ENCODE results near the gene ZNF483. TPM values are rescaled to one million over a fixed set of nuclear protein-coding genes. Genes with fewer than 3 reads are reported as not detected.

Gene ZNF483
- total RNA-seq, 1 donor from 2014 or later, result 5.2 TPM

DNA sequence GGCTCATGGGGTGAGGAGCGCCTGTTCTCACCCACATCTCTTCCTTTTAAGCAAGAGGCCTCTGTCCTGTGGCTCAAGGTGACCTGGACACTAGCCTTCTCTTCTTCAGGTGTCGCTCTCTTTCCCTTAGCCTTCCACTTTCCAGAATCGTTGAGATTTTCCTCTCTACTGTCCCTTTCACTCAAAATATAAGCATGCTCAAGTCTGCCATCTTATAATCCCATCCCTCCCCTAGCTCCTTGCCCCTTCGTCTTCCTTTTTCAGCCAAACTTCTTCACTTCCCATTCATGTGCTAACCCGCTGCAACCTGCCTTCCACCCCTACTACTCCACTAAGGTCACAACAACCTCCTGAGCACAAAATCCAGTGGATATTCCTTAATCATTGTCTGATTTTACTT lies 61.4 kb downstream of the ZNF483 start:
- Histone ChIP-seq H3K36me3 (ENCODE audit: control insufficient read depth, insufficient read depth, low read length) (peaks cover 1% of the 10 kb centered on the region), H3K4me3 (ENCODE audit: low read depth, low read length) (no peak overlapping the region), H3K27me3 (ENCODE audit: control insufficient read depth, insufficient read depth, low read length) (no peaks in the 10 kb centered on the region)
- TF ChIP-seq, protein P1, sequence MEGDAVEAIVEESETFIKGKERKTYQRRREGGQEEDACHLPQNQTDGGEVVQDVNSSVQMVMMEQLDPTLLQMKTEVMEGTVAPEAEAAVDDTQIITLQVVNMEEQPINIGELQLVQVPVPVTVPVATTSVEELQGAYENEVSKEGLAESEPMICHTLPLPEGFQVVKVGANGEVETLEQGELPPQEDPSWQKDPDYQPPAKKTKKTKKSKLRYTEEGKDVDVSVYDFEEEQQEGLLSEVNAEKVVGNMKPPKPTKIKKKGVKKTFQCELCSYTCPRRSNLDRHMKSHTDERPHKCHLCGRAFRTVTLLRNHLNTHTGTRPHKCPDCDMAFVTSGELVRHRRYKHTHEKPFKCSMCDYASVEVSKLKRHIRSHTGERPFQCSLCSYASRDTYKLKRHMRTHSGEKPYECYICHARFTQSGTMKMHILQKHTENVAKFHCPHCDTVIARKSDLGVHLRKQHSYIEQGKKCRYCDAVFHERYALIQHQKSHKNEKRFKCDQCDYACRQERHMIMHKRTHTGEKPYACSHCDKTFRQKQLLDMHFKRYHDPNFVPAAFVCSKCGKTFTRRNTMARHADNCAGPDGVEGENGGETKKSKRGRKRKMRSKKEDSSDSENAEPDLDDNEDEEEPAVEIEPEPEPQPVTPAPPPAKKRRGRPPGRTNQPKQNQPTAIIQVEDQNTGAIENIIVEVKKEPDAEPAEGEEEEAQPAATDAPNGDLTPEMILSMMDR (IDR thresholded peaks at IDR 0.05; ENCODE audit: insufficient read depth, low read length, poor library complexity, severe bottlenecking), result no peak
- DNase-seq (ENCODE audit: low read depth), result no peak

DNA sequence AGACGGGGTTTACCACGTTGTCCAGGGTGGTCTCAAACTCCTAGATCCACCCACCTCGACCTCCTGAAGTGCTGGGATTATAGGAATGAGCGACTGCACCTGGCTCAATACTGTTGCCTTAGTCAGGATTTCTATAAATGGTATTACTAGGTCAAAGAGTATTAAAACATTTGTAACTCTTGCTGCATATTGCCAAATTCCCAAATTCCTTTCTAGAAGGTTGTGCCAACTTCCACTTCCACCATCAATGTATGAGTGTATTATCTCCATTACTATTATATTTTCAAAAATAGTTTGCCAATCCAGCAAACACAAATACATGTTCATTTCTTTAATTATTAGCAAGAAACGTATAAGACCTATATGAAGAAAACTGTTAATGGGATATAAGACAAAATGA lies 63.9 kb downstream of the ZNF483 start:
- H3K36me3 ChIP-seq (ENCODE audit: control insufficient read depth, insufficient read depth, low read length), result no peaks in the 10 kb centered on the region
- no peak for DNase-seq (ENCODE audit: low read depth)
- TF ChIP-seq, protein P1 (IDR thresholded peaks at IDR 0.05; ENCODE audit: insufficient read depth, low read length, poor library complexity, severe bottlenecking), result no peak
- H3K4me3 ChIP-seq (ENCODE audit: low read depth, low read length), result no peak overlapping the region
- no peaks in the 10 kb centered on the region for H3K27me3 ChIP-seq (ENCODE audit: control insufficient read depth, insufficient read depth, low read length)

DNA sequence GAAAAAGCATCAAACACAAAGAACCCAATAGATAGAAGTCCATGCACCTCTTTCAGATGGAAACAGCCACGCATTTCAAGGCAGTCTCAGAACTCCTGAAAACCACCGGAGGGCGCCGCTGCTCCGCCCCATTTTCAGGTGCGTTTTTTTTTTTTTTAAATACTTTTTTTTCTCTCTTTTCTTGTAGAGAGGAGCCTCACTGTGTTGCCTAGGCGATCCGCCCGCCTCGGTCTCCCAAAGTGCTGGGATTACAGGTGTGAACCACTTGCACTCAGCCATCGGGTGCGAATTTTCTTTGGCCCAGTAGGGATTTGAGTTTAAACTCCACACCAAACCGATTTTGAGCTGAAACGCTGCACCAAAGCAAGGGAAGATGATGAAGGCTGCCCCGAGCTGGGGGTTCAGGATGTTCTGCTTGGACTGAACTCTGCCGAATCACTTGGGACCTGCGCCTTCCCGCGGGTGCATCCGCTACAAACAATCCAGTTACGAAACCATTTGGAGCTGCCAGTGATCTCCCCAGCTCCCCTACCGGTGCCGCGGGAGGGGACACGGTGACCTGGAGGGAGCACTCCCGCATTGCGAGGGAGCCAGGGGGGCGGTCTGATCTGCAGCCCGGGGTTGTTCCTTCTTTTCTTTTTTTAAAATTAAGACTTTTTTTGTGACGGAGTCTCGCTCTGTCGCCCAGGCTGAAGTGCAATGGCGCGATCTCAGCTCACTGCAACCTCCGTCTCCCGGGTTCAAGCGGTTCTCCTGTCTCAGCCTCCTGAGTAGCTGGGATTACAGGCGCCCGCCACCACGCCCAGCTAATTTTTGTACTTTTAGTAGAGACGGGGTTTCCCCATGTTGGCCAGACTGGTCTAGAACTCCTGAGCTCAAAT lies 73.1 kb downstream of the ZNF483 start:
- DNase-seq (ENCODE audit: low read depth), result no peak
- Histone ChIP-seq H3K4me3 (ENCODE audit: low read depth, low read length) (peak overlapping the region; percentile 54), H3K27me3 (ENCODE audit: control insufficient read depth, insufficient read depth, low read length) (no peaks in the 10 kb centered on the region), H3K36me3 (ENCODE audit: control insufficient read depth, insufficient read depth, low read length) (peaks cover 4% of the 10 kb centered on the region)
- TF ChIP-seq, protein P1 (IDR thresholded peaks at IDR 0.05; ENCODE audit: insufficient read depth, low read length, poor library complexity, severe bottlenecking), result peak; percentile 82

DNA sequence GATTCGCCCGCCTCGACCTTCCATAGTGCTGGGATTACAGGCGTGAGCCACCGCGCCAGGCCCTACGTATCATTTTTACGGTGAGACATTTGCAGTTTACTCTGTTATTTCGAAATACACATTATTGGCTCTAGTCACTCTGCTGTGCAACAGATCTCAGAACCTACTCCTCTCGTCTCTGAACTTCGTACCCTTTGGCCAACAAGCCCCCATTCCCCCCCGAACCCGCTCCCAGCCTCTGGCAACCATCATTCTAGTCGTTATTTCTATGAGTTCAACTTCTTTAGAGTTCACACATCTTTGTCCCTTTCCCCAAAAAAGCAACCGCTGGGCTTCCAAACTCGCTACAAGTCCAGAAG lies 73.7 kb downstream of the ZNF483 start:
- Histone ChIP-seq H3K4me3 (ENCODE audit: low read depth, low read length) (peak overlapping the region; percentile 54), H3K36me3 (ENCODE audit: control insufficient read depth, insufficient read depth, low read length) (peaks cover 4% of the 10 kb centered on the region), H3K27me3 (ENCODE audit: control insufficient read depth, insufficient read depth, low read length) (no peaks in the 10 kb centered on the region)
- TF ChIP-seq, protein P1 (IDR thresholded peaks at IDR 0.05; ENCODE audit: insufficient read depth, low read length, poor library complexity, severe bottlenecking), result no peak
- no peak for DNase-seq (ENCODE audit: low read depth)

DNA sequence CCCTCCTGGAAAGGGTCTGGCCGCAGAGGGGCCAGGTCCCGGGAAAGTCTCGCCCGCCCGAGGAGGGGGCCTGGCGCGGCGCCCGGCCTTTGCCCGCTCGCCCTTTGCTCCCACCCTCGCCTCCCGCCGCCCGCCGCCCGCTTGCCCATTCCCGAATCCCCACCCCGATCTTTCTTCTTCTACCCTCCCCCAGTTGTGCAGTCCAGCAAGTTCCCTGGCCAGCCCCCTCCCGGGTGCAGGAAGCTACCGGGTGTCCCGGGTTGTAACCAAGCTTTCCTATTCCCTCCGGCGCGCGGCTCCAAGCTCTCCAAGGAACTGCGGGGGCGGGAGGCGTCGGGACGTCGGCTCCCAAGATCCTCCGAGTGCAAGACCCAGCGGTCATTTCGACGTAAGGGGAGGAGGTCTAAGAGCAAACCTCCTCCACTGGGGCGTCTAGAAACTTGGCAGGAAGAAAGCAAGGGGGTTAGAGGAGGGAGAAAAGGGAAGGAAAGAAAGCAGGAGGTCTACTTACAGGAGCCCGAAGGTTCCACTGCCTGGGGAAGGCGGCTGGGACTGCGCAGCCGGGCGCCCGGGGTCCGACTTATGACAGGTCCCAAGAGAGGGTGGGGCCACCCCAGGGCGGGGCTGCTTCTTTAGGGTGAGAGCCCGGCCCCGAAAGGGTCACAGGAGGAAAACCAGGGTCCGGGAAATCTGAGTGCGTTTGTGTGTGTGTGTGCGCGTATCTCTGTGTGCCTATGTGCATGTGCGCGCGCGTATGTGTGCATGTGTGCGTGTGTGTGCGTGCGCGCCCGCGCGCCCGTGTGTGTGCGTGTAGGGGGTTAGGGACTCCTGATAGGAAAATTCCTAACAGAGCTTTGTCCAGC lies 74.3 kb downstream of the ZNF483 start, which contains the start of gene PTGR1:
TSS of gene PTGR1 (minus strand) at position 556 of the 863 bp plus-strand sequence. CDS start 2,225 bp downstream, outside the sequence.
- Histone ChIP-seq H3K36me3 (ENCODE audit: control insufficient read depth, insufficient read depth, low read length) (peaks cover 4% of the 10 kb centered on the region), H3K4me3 (ENCODE audit: low read depth, low read length) (peak within 1 kb of the TSS; percentile 54), H3K27me3 (ENCODE audit: control insufficient read depth, insufficient read depth, low read length) (no peaks in the 10 kb centered on the region)
- peak; percentile 62 for DNase-seq (ENCODE audit: low read depth)
- TF ChIP-seq, protein P1 (IDR thresholded peaks at IDR 0.05; ENCODE audit: insufficient read depth, low read length, poor library complexity, severe bottlenecking), result no peak

All from kidney epithelial cell (primary cell).